ENCODE measurements around the gene VPS9D1.

DNA sequence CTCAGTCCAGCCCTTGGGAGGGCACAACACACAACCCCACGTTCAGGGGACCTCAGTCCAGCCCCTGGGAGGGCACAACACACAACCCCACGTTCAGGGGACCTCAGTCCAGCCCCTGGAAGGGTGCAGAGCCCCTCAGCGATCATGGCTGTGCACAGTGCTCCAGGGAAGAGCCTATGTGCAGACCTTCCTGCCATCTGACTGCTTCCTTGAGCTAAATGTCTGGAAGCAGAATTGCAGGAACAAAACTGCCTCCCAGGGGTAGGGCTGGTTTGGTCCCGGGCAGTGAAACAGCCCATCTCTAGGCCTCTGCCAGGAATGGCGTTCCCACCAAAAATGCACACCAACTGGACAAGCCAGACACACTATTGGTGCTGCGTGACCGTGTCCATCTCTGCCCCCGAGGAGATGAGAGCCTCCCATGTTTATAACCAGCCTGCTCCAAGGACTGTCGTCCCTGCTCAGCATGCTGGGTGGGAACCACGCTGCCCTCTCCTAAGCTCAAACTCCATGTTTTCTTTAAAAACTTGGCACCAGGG lies 44.7 kb upstream of the VPS9D1 start:
- TF ChIP-seq CHD4 (IDR thresholded peaks at IDR 0.05; ENCODE audit: borderline replicate concordance) (no peak), ESRRA (IDR thresholded peaks at IDR 0.05; ENCODE audit: borderline replicate concordance, low read length) (no peak), POLR2A (IDR thresholded peaks at IDR 0.05; ENCODE audit: low read length) (no peak), RAD21 (conservative IDR thresholded peaks at IDR 0.05 in 1 of 2, IDR thresholded peaks at IDR 0.05 in 1 of 2) (no peak), BHLHE40 (IDR thresholded peaks at IDR 0.05; ENCODE audit: low read depth, low read length) (no peak), ZNF302 (CRISPR knock-in tag; IDR thresholded peaks at IDR 0.05) (no peak), MAFK (IDR thresholded peaks at IDR 0.05; ENCODE audit: partially characterized antibody) (no peak), MYC (IDR thresholded peaks at IDR 0.05; ENCODE audit: borderline replicate concordance, low read length) (no peak), HOXA7 (CRISPR knock-in tag; IDR thresholded peaks at IDR 0.05) (no peak)
- TF ChIP-seq, protein P1, sequence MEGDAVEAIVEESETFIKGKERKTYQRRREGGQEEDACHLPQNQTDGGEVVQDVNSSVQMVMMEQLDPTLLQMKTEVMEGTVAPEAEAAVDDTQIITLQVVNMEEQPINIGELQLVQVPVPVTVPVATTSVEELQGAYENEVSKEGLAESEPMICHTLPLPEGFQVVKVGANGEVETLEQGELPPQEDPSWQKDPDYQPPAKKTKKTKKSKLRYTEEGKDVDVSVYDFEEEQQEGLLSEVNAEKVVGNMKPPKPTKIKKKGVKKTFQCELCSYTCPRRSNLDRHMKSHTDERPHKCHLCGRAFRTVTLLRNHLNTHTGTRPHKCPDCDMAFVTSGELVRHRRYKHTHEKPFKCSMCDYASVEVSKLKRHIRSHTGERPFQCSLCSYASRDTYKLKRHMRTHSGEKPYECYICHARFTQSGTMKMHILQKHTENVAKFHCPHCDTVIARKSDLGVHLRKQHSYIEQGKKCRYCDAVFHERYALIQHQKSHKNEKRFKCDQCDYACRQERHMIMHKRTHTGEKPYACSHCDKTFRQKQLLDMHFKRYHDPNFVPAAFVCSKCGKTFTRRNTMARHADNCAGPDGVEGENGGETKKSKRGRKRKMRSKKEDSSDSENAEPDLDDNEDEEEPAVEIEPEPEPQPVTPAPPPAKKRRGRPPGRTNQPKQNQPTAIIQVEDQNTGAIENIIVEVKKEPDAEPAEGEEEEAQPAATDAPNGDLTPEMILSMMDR (IDR thresholded peaks at IDR 0.05): no peak

Measured in A549 (cell line).